Heart right ventricle (tissue), 16 donors: ENCODE results near the gene FPR1. TPM values are rescaled to one million over a fixed set of nuclear protein-coding genes. Genes with fewer than 3 reads are reported as not detected.
"Not testable (repeated sequence)": the region's sequence is repeated elsewhere in the genome, so short reads cannot be mapped to it uniquely, and the experiment has no call there.

Source experiments
- ATAC-seq, 8 donors: fragments of 200-7000 bp; cut with Tn5 transposase; one replicate each; pipeline ENCODE4 v1.9.1; 2020; ENCODE audit warnings: mild to moderate bottlenecking in 8 of 8, moderate library complexity in 8 of 8, moderate number of reproducible peaks in 1 of 8
- DNase-seq, 2 donors: peaks; one replicate each; pipeline ENCODE4 v3.0.0-alpha.2; 2020
- H3K27ac ChIP-seq, 10 donors: fragments of 200-600 bp; sonication (generic) in 2 of 10; one replicate each; pipeline versions ENCODE4 v1.5.0 to v1.8.0; 2020 to 2022; ENCODE audit warnings: mild to moderate bottlenecking in 3 of 10
- H3K27me3 ChIP-seq, 7 donors: fragments of 200-600 bp; one replicate each; pipeline ENCODE4 v1.8.0; 2021 to 2022; ENCODE audit warnings: mild to moderate bottlenecking in 2 of 7
- H3K36me3 ChIP-seq, 9 donors: fragments of 200-600 bp; sonication (generic) in 1 of 9; one replicate each; pipeline versions ENCODE4 v1.5.0 to v1.8.0; 2020 to 2022; ENCODE audit warnings: mild to moderate bottlenecking in 2 of 9
- H3K4me1 ChIP-seq, 9 donors: fragments of 200-600 bp; sonication (generic) in 1 of 9; one replicate each; pipeline versions ENCODE4 v1.5.0 to v1.8.0; 2020 to 2022; ENCODE audit warnings: mild to moderate bottlenecking in 4 of 9
- H3K4me3 ChIP-seq, 10 donors: fragments of 200-600 bp; sonication (generic) in 2 of 10; one replicate each; pipeline versions ENCODE4 v1.5.0 to v1.8.0; 2020 to 2022; ENCODE audit warnings: mild to moderate bottlenecking in 7 of 10, moderate library complexity in 2 of 10
- H3K9me3 ChIP-seq, 11 donors: fragments of 200-600 bp in 10 of 11; sonication (generic) in 2 of 11; one replicate each; pipeline versions ENCODE4 v1.5.0 to v1.8.0; 2013 to 2022; ENCODE audit warnings: mild to moderate bottlenecking in 2 of 11, control low read depth in 1 of 11, moderate library complexity in 1 of 11
- WGBS, 2 donors: extraction: QIAGEN DNeasy Blood & Tissue Kit; methylation state at CpG; one replicate each; pipeline ENCODE4 v1.1.7; 2013; ENCODE audit warnings: inconsistent platforms in 1 of 2; 5-methylcytosine and 5-hydroxymethylcytosine counted together
- intact Hi-C, 10 donors: fragments of 100-400 bp; cut with DNase I; formaldehyde crosslinking; loops; one replicate each; pipeline versions ENCODE4 v1.11.1 to v1.14.2; 2022
- polyA plus RNA-seq, 2 donors: library from polyadenylated mRNA; stranded (reverse); fragments of 200-250 nt; gene quantifications; one replicate each; pipeline ENCODE4 v1.2.3, GENCODE V29; 2013
- total RNA-seq, 10 donors: library from RNA; stranded (reverse); fragmentation: NEBNext Ultra II Directional in 3 of 10; extraction: Animal tissue kit (Norgen Biotek cat#: 25700) in 3 of 10; gene quantifications; one replicate each; pipeline versions ENCODE4 v1.2.1 to v1.2.4, GENCODE V29; 2021 to 2023
- TF ChIP-seq, protein P1 (sequence below), 9 donors: fragments of 200-600 bp; sonication (generic) in 2 of 9; IDR thresholded peaks; one replicate each; pipeline versions ENCODE4 v1.5.0 to v1.8.0; 2021 to 2022; ENCODE audit warnings: antibody characterized with exemption in 9 of 9, mild to moderate bottlenecking in 5 of 9, moderate library complexity in 1 of 9
- donor health status: Arrhythmogenic right ventricular cardiomyopathy.
- donor health status: ischemic (EF 13 %, LVEDD 7.1; RV severe dilation, severe dysfunction).
- donor health status: healthy with polysubstance abuse.
- donor health status: DM: no; HTN: yes; CAD: no.
- donor health status: DM: no; HTN: no; CAD: no.
- donor health status: ischemic (EF 25% LVEDD 6.9; RV normal size, moderate dysfunction).
- donor health status: ischemic (EF 25% LVEDD 5.7; RV mildly dilated, moderate dysfunction).
- donor health status: healthy.
- donor health status: DM: yes; HTN: yes; CAD: no.
- donor health status: Ischemic cardiomyopathy.
- donor health status: ischemic (EF 35%, LVEDD 5.7; RV mildly dilated, moderate dysfunction).
- donor health status: nonischemic (EF 11% LVEDD 7.7; RV severe dilation, severe dysfunction).
- donor health status: DM: yes; HTN: yes; CAD: no.
- donor health status: PGD.
- donor health status: ischemic (EF 29% LVEDD 5.4; RV normal size, mild dysfunction).
- donor health status: nonischemic (EF 23%, LVEDD 6.1; RV moderate dilation, normal function).

Gene FPR1
- total and polyA plus RNA-seq, 12 donors: 0.95 to 16.9 (median 3.8) TPM

DNA sequence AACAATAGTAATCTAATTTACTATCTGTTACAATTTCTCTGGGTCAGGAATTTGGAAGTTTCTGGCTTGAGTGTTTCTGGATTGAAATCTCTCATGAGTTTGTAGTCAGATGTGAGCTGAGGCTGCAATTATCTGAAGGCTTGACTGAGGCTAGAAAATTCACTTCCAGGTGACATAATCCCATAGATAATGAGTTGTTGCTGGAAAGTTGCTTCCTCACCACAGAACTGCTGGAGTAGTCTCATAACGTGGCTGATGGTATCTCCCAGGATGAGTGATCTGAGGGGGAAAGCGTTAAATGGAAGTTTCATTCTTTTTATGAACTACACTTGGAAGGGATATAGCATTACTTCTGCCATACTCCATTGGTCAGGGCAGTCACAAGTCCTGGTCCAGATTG lies 28.0 kb upstream of the FPR1 start:
- no peak for ATAC-seq
- intact Hi-C loops: loop anchor here in 7 of 10 donors (2.0 to 10.0 kb wide), 7 partner anchors 67 to 307 kb away; partner anchors contain the start of gene CEACAM18 (in 4 of the 7)
- TF ChIP-seq, protein P1, sequence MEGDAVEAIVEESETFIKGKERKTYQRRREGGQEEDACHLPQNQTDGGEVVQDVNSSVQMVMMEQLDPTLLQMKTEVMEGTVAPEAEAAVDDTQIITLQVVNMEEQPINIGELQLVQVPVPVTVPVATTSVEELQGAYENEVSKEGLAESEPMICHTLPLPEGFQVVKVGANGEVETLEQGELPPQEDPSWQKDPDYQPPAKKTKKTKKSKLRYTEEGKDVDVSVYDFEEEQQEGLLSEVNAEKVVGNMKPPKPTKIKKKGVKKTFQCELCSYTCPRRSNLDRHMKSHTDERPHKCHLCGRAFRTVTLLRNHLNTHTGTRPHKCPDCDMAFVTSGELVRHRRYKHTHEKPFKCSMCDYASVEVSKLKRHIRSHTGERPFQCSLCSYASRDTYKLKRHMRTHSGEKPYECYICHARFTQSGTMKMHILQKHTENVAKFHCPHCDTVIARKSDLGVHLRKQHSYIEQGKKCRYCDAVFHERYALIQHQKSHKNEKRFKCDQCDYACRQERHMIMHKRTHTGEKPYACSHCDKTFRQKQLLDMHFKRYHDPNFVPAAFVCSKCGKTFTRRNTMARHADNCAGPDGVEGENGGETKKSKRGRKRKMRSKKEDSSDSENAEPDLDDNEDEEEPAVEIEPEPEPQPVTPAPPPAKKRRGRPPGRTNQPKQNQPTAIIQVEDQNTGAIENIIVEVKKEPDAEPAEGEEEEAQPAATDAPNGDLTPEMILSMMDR (IDR thresholded peaks at IDR 0.05): no peak

DNA sequence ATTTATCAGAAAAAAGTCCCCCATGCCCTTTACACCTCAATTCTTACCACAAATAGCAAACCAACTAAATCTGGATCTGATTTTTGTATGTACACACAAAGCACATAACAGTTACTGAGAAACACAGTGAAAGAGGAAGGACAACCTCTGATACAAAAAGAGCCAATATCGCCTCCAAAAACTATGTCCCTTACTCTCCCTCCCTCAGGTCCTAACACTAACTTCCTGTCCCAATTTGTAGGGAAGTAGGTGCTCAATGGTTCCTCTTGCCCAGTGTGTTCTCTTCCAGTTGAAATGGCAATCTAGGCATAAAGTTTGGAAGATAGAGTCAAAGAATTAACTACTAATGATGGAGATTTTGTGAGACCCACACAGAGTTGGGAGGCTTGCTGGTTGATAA lies 27.5 kb upstream of the FPR1 start:
- H3K4me1 ChIP-seq: peaks cover 0 to 44% (median 9%) of the 10 kb centered on the region in 9 donors
- H3K27me3 ChIP-seq: peaks cover 0 to 21% (median 0%) of the 10 kb centered on the region in 7 donors
- H3K27ac ChIP-seq: no peak overlapping the region
- no peak for ATAC-seq
- no peaks in the 10 kb centered on the region for H3K36me3 ChIP-seq
- 70 to 84% methylated on average over 1 of the region's 1 CpG for WGBS, 2 donors
- no peaks in the 10 kb centered on the region for H3K9me3 ChIP-seq
- intact Hi-C loops: loop anchor here in 6 of 10 donors (2.0 to 10.0 kb wide), 7 partner anchors 66 to 307 kb away; partner anchors contain the start of gene CEACAM18 (in 2 of the 6)
- DNase-seq: no peak
- H3K4me3 ChIP-seq: no peak overlapping the region
- TF ChIP-seq, protein P1 (IDR thresholded peaks at IDR 0.05): no peak

More for the DNA sequence above, 28.0 kb upstream of the FPR1 start:
- Histone ChIP-seq H3K4me3 (no peak overlapping the region), H3K27ac (no peak overlapping the region), H3K4me1 (peaks cover 0 to 49% (median 9%) of the 10 kb centered on the region in 9 donors), H3K27me3 (peaks cover 0 to 17% (median 0%) of the 10 kb centered on the region in 7 donors), H3K9me3 (no peaks in the 10 kb centered on the region), H3K36me3 (no peaks in the 10 kb centered on the region)
- 43 to 64% methylated on average over 2 of the region's 2 CpGs for WGBS, 2 donors
- DNase-seq: no peak

DNA sequence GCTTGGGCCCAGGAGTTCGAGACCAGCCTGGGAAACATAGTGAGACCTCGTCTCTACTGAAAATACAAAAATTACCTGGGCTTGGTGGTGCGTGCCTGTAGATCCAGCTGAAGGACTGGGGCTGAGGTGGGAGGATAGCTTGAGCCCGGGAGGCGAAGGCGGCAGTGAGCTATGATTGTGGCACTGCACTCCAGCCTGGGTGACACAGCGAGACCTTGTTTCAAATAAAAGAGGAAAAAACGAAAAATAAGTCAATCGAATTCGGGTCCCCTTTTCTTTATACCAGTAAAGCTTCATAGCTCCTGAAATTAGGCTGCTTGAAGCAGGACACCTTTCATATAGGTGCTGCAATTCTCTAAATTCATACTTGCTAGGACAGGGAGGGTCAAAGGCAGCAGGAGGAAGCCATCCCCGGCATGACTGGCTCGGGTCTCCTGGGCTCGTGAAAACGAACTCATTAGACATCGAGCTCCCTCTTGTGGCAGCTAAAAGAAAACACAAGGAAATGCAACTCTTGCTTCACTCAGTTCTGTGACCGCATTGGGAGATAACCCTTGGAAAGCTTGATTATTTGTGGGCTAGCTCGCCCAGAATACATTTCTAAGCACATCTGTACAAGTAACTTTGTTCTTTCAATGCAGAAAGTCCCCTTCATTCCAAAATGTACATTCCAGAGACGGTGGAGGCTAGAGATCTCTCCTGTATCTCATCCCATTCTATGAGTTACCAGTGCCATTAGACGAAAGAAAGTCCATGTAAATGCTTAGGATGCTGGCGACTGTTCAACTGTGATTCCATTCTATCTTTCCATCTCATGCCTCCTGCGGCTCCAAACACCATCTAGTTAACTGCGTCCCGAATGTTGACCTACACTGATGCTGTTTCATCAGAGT lies 26.1 kb upstream of the FPR1 start:
- Histone ChIP-seq H3K27ac (no peak overlapping the region), H3K36me3 (no peaks in the 10 kb centered on the region), H3K27me3 (peaks cover 0 to 23% (median 3%) of the 10 kb centered on the region in 7 donors), H3K9me3 (peaks cover 0 to 13% (median 0%) of the 10 kb centered on the region in 11 donors), H3K4me1 (peaks cover 0 to 33% (median 8%) of the 10 kb centered on the region in 9 donors), H3K4me3 (no peak overlapping the region)
- WGBS, 2 donors: 30 to 33% methylated on average over 23 of the region's 23 CpGs
- TF ChIP-seq, protein P1 (IDR thresholded peaks at IDR 0.05): peak; percentile 64 to 81 (median 76)
- intact Hi-C loops: loop anchor here in 7 of 10 donors (1.0 to 10.0 kb wide), 8 partner anchors 65 to 306 kb away; partner anchors contain the start of gene CEACAM18 (in 2 of the 7)
- peak; percentile 47 to 78 for DNase-seq
- ATAC-seq: peak; percentile 74 to 97 (median 94)

DNA sequence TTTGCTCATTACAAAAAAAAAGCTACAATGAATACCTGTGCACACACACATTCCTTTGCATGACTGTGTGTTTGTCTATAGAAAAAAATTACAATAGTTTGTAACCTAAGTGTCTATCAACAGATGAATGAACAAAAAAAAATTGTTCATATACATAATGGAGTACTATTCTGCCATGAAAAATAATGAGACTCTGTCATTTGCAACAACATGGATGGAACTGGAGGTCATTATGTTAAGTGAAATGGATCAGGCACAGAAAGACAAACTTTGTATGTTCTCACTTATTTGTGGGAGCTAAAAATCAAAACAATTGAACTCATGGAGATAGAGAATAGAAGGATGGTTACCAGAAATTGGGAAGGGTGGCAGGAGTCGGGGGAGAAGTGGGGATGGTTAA lies 24.9 kb upstream of the FPR1 start:
- H3K4me3 ChIP-seq, ATAC-seq, H3K36me3 ChIP-seq, H3K27ac ChIP-seq, DNase-seq: not testable (repeated sequence)
- peaks cover 0 to 17% (median 0%) of the 10 kb centered on the region in 11 donors for H3K9me3 ChIP-seq
- H3K27me3 ChIP-seq: peaks cover 0 to 22% (median 9%) of the 10 kb centered on the region in 7 donors
- 94% methylated on average over 1 of the region's 1 CpG for WGBS, 2 donors
- intact Hi-C loops: loop anchor here in 5 of 10 donors (5.0 to 10.0 kb wide), 5 partner anchors 109 to 304 kb away; partner anchors contain the start of gene CEACAM18 (in 2 of the 5)
- peaks cover 0 to 35% (median 8%) of the 10 kb centered on the region in 9 donors for H3K4me1 ChIP-seq
